Activated CD4-positive, alpha-beta T cell treated with anti-CD3 and anti-CD28 coated beads, Interleukin-10, Interleukin-2, amounts not matched to agents 100 ng/mL and 50 ng/mL, durations not matched to agents 16 hours and 8 hours (primary cell): ENCODE results near the gene RPS6KA1.
"Not testable (repeated sequence)": the region's sequence is repeated elsewhere in the genome, so short reads cannot be mapped to it uniquely, and the experiment has no call there.

Experiments used
- DNase-seq: peaks from one replicate; pipeline ENCODE4 v3.0.0-alpha.2; 2020

RPS6KA1 gene

DNA sequence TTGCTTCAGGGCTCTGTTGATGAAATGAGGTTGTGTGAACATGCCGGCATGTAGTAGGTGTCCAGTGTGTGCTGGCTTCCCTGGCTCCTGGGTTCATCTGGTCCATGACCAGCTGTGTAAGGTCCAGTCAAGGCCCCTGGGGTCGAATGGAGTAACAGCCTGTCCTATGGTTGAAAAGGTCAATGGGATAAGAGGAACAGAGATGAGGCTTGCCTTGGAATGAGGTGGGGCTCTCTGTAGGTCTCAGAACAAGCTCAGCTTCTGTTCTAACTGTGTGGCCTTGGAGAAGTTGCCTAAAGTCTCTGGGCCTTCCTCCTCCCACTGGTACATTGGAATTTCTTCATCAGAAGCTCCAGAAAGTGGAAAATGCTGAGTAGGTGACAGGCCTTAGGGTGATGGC, 26.6 kb downstream of the RPS6KA1 start:
- no peak for DNase-seq

- DNase-seq: no peak
Measured at GRCh38 chr1:26557008-26557407, 27.4 kb downstream of the RPS6KA1 start.

- DNase-seq: no peak
Measured at GRCh38 chr1:26558685-26559048, 29.1 kb downstream of the RPS6KA1 start.

GRCh38 chr1:26560403-26560780, 30.8 kb downstream of the RPS6KA1 start:
- DNase-seq: no peak

GRCh38 chr1:26570287-26570686, 40.7 kb downstream of the RPS6KA1 start:
- no peak for DNase-seq

- no peak for DNase-seq
Measured at GRCh38 chr1:26571381-26571780, 41.8 kb downstream of the RPS6KA1 start.

- DNase-seq: no peak
Measured at GRCh38 chr1:26574018-26574417, 44.5 kb downstream of the RPS6KA1 start.

- no peak for DNase-seq
Measured at GRCh38 chr1:26574719-26575251, 45.2 kb downstream of the RPS6KA1 start.

DNA sequence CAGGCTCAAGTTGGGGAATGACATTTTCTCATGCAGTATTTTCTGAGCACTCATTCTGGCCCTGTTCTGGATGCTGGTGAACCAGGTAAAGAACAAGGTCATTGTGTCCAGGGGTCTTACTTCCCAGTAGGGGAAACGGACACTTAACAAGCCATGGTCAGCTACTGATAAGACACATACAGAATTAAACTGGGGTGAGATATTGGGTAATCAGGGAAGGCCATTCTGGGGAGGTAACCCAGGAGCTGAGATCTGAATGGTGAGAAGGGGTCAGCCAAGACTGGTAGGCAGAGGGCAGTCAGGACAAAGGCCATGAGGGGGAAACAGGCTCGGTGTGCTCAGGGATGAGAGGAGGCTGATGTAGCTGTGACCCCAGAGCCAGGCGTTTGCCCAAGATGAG, 45.8 kb downstream of the RPS6KA1 start:
- DNase-seq: no peak

GRCh38 chr1:26578167-26578566, 48.6 kb downstream of the RPS6KA1 start:
- DNase-seq: no peak

GRCh38 chr1:26579681-26580111, 50.1 kb downstream of the RPS6KA1 start:
- no peak for DNase-seq

- DNase-seq: peak; percentile 35
Measured at GRCh38 chr1:26580116-26580515, 50.6 kb downstream of the RPS6KA1 start.

DNA sequence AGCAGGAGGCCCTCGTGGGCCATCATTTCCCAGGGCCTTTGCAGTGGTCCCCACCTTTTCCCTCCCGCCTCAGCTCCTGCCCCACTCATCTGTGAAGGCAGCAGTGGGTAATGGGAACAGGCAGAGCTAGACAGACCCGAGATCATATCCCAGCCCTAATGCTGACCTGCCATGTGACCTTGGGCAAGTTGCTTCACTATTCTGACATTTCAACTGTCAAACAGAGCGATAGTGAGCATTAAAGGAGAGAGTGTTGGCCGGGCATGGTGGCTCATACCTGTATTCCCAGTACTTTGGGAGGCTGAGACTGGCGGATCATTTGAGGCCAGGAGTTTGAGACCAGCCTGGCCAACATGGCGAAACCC, 51.7 kb downstream of the RPS6KA1 start:
- DNase-seq: no peak

- DNase-seq: peak; percentile 30
Measured at GRCh38 chr1:26582053-26582835, 52.7 kb downstream of the RPS6KA1 start.

- peak; percentile 91 for DNase-seq
Measured at GRCh38 chr1:26582836-26583460, 53.4 kb downstream of the RPS6KA1 start.

DNA sequence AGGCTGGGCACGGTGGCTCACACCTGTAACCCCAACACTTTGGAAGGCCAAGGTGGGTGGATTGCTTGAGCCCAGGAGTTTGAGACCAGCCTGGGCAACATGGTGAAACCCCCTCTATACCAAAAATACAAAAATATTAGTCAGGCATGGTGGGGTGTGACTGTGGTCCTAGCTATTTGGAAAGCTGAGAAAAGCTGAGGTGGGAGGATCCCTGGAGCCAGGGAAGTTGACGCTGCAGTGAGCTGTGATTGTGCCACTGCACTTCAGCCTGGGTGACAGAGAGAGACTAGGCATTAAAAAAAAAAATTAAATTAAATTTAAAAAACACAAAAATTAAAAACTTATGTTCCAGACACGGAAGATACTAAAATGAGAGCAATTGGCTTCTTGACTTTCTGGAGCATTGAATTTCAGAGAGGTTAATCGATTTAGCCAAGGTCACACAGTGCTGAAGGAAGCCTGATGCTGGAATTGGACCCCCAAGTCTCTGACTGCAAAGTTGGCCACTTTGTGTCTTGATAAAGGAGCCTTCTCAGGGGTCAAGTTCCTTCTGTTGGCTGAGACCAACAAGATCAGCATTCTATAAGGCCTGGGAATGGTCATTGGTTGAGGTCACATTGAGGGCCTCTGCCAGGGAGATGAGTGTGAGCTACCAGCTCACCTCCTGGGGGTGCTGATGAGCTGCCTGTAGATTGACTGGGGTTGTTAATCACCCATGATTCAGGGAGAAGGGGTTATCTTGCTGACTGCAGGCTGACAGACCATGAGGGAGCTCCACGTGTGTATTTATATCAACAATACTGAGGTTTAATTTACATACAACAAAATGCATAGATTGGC, 54.3 kb downstream of the RPS6KA1 start:
- peak; percentile 61 for DNase-seq

- not testable (repeated sequence) for DNase-seq
Measured at GRCh38 chr1:26584588-26584987, 55.0 kb downstream of the RPS6KA1 start.

GRCh38 chr1:26585471-26585870, 55.9 kb downstream of the RPS6KA1 start:
- no peak for DNase-seq

DNA sequence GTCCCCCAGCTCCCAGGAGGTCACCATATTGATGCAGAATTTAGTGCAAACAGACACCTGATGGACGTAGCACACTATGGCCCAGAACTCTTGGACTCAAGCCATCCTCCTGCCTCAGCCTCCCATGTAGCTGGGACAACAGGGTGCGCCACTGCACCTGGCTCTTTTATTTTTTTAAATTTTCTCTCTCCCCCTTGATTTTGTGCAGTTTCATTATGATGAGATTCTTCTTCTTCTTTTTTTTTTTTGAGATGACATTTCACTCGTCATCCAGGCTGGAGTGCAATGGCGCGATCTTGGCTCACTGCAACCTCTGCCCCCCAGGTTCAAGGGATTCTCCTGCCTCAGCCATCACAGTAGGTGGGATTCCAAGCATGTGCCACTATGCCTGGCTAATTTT, 63.8 kb downstream of the RPS6KA1 start:
- DNase-seq: no peak

DNA sequence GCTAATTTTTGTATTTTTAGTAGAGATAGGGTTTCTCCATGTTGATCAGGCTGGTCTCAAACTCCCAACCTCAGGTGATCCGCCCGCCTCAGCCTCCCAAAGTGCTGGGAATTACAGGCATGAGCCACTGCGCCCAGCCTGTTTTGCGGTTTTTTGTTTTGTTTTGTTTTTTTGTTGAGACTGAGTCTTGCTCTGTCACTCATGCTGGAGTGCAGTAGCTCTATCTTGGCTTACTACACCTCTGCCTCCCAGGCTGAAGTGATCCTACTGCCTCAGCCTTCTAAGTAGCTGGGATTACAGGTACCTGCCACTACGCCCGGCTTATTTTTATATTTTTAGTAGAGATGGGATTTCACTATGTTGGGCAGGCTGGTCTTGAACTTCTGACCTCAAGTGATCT, 65.0 kb downstream of the RPS6KA1 start:
- not testable (repeated sequence) for DNase-seq

- DNase-seq: peak; percentile 56
Measured at GRCh38 chr1:26597629-26598039, 68.1 kb downstream of the RPS6KA1 start.

GRCh38 chr1:26598890-26599289, 69.3 kb downstream of the RPS6KA1 start:
- no peak for DNase-seq

DNA sequence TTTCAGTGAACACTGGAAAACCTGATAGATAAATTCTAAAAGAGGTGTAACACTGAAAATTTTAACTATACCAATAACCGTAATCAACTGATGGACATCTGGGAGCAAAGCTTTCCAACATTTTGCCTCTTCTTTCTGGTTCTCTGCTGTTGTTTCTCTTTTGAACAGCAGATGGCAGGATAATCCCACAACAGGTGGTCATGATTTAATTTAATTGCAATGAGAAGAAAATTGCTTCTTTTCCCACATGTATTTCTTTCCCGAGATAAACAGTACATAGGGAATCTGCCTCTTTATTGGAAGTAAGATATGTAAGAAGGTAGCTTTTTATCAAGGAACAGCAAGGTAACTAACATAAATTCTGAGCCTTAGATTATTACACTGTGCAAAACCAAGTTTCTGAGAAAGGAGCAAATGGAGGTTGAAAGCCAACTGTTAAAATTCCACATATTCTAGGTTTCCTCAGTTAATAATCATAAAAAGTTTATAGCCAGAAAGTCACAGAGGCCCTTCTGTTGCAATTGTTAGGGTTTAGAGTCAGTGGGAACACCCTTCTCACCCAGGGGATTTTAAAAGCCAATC, 72.9 kb downstream of the RPS6KA1 start:
- DNase-seq: peak; percentile 74
